Activated CD4-positive, CD25-positive, alpha-beta regulatory T cell treated with anti-CD3 and anti-CD28 coated beads, Interleukin-2, amount 50 U/mL, for 72 hours (primary cell): ENCODE results near the gene RIC8B.
"Not testable (repeated sequence)": the region's sequence is repeated elsewhere in the genome, so short reads cannot be mapped to it uniquely, and the experiment has no call there.

Source experiments
- DNase-seq: peaks from one replicate; pipeline ENCODE4 v3.0.0; 2021

RIC8B gene

DNA sequence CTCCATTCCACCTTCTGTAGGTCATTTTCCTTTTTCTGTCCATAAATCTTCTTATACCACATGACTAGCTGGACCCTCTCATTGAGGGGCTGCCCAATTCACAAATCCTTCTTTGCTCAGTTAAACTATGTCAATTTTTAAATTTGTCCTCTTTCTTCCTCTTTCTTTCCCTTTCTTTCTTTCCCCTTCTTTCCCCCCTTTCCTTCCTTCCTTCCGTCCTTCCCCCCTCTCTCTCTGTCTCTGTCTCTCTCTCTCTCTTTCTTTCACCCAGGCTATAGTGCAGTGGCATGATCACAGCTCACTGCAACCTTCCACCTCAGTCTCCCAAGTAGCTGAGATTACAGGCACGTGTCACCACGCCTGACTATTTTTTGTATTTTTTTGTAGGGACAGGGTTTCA, 134.1 kb downstream of the RIC8B start:
- DNase-seq, result no peak

GRCh38 chr12:106910202-106910601, 135.7 kb downstream of the RIC8B start:
- DNase-seq, result no peak

GRCh38 chr12:106911581-106911980, 137.1 kb downstream of the RIC8B start:
- DNase-seq, result no peak

- no peak for DNase-seq
Measured at GRCh38 chr12:106913456-106913855, 139.0 kb downstream of the RIC8B start.

GRCh38 chr12:106914796-106915634, 140.5 kb downstream of the RIC8B start:
- DNase-seq, result no peak

- no peak for DNase-seq
Measured at GRCh38 chr12:106915635-106916026, 141.1 kb downstream of the RIC8B start.

GRCh38 chr12:106917503-106917902, 143.0 kb downstream of the RIC8B start:
- DNase-seq, result no peak

GRCh38 chr12:106918746-106919145, 144.3 kb downstream of the RIC8B start:
- DNase-seq, result no peak

GRCh38 chr12:106919910-106920544, 145.5 kb downstream of the RIC8B start:
- DNase-seq, result no peak

DNA sequence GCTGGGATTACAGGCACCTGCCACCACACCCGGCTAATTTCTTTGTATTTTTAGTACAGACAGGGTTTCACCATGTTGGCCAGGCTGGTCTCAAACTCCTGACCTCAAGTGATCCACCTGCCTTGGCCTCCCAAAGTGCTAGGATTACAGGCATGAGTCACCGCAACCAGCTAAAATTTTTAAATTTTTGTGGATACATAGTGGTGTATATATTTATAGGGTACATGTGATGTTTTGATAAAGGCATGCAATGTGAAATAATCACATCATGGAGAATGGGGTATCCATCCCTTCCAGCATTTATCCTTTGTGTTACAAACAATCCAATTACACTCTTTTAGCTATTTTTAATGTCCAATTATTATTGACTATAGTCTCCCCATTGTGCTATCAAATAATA, 147.5 kb downstream of the RIC8B start:
- not testable (repeated sequence) for DNase-seq

- DNase-seq, result not testable (repeated sequence)
Measured at GRCh38 chr12:106923594-106923993, 149.1 kb downstream of the RIC8B start.

DNA sequence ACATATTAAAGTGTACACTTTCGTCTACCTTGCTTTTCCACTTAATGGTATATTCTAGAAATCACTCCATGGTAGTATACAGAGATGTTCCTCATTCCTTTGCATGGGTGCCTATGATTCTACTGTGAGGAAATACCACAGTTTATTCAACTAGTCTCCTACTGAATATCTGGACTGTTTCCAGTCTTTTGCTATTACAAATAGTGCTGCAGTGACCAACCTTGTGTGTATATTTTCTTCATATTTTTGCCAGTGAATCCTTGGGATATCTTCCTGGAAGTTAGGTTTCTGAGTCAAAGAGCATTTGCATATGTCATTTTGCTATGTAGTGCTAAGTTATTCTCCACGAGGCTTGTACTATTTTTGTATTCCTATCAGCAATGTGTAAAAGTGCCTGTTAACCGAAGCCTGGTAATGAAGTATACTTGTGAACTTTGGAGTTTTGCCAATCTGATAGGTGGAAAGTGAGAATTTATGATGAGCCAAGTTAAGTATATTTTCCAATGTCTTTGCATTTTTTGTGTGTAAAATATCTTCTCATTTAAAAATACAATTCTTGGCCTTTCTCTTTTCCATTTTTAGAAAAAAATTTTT, 149.9 kb downstream of the RIC8B start:
- DNase-seq, result no peak

- DNase-seq, result no peak
Measured at GRCh38 chr12:106926657-106927056, 152.2 kb downstream of the RIC8B start.

GRCh38 chr12:106934277-106934676, 159.8 kb downstream of the RIC8B start:
- no peak for DNase-seq
